HuH-7 (cell line): ENCODE results near the gene RUNX1.

Experiments used
- DNase-seq: peaks from one replicate; pipeline ENCODE4 v3.0.0; 2011; ENCODE audit warnings: low spot score

RUNX1 gene

GRCh38 chr21:34897828-34898227 is 151.3 kb downstream of the RUNX1 start:
- DNase-seq = no peak

DNA sequence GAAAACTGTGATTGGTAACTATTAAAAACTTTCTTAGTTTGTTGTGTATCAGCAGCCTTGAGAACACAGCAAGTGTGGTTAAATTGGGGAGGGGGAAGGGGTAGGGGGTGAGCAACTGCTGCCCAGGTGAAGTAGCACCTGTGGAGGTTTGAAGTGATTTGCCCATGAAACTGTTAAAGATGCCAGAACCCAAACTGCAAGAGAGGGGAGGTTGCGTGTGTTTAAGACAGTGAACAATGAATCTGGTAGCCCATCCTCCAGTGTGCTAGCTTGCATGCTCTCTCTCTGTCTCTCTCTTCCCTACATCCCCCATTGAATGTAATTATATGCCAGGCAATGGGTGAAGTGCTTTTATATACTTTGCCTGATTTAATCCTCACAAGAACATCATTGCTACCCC is 154.7 kb downstream of the RUNX1 start:
- no peak for DNase-seq

DNA sequence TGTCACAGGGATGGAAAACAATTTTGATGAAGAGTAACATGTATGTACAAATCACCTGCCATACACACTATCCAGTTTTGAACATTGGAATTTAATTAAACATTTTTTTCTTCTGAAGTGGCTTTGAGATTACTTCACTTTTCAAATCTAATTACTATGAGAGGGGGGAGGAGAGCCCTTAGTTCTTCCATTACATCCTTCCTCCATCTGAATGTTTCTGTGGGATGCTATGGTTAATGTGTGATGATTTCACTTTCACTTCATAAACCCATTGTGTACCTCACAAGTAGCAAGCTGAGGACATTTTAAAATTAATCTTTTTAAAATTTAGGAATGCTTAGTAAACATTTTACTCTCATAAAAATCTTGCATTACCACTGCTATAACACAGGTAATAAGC is 156.9 kb downstream of the RUNX1 start:
- no peak for DNase-seq

DNA sequence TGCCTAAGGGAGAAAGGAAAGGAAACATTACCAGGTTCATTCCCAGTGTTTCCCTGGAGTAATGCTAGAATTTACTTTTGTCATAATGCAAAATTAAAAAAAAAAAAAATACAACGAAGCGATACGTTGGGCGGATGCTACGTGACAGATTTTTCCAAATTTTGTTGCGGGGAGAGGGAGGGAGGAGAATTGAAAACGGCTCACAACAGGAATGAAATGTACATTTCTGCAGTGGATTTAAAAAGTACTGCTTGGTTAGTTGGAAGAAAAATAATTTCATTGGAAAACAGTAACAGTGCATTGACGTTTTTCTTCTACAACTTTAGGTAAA is 157.5 kb downstream of the RUNX1 start:
- DNase-seq = no peak

DNA sequence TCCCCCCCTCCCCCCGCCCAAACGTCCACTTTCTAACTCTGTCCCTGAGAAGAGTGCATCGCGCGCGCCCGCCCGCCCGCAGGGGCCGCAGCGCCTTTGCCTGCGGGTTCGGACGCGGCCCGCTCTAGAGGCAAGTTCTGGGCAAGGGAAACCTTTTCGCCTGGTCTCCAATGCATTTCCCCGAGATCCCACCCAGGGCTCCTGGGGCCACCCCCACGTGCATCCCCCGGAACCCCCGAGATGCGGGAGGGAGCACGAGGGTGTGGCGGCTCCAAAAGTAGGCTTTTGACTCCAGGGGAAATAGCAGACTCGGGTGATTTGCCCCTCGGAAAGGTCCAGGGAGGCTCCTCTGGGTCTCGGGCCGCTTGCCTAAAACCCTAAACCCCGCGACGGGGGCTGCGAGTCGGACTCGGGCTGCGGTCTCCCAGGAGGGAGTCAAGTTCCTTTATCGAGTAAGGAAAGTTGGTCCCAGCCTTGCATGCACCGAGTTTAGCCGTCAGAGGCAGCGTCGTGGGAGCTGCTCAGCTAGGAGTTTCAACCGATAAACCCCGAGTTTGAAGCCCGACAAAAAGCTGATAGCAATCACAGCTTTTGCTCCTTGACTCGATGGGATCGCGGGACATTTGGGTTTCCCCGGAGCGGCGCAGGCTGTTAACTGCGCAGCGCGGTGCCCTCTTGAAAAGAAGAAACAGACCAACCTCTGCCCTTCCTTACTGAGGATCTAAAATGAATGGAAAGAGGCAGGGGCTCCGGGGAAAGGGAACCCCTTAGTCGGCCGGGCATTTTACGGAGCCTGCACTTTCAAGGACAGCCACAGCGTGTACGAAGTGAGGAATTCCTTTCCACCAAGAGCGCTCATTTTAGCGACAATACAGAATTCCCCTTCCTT is 158.1 kb downstream of the RUNX1 start:
- DNase-seq = peak; percentile 30

- no peak for DNase-seq
Measured at GRCh38 chr21:34890470-34890723, 158.7 kb downstream of the RUNX1 start.

DNA sequence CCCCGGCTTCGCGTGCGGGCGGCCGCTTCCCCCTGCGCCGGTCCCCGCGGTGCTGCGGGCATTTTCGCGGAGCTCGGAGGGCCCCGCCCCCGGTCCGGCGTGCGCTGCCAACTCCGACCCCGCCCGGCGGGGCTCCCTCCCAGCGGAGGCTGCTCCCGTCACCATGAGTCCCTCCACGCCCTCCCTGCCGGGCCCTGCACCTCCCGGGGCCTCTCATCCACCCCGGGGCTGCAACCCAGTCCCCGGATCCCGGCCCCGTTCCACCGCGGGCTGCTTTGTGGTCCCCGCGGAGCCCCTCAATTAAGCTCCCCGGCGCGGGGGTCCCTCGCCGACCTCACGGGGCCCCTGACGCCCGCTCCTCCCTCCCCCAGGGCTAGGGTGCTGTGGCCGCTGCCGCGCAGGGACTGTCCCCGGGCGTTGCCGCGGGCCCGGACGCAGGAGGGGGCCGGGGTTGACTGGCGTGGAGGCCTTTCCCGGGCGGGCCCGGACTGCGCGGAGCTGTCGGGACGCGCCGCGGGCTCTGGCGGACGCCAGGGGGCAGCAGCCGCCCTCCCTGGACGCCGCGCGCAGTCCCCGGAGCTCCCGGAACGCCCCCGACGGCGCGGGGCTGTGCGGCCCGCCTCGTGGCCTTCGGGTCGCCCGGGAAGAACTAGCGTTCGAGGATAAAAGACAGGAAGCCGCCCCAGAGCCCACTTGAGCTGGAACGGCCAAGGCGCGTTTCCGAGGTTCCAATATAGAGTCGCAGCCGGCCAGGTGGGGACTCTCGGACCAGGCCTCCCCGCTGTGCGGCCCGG is 159.2 kb downstream of the RUNX1 start:
- DNase-seq = peak; percentile 71

DNA sequence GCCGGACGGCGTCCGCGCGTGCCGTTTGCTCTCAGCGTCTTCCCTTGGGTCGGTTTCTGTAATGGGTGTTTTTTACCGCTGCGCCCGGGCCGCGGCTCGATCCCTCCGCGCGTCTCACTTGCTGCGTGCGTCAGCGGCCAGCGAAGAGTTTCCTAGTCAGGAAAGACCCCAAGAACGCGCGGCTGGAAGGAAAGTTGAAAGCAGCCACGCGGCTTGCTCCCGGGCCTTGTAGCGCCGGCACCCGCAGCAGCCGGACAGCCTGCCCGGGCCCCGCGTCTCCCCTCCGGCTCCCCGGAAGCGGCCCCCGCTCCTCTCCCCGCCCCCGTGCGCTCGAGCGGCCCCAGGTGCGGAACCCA is 159.8 kb downstream of the RUNX1 start:
- peak; percentile 39 for DNase-seq

GRCh38 chr21:34888569-34889319 is 160.4 kb downstream of the RUNX1 start:
- peak; percentile 92 for DNase-seq

DNA sequence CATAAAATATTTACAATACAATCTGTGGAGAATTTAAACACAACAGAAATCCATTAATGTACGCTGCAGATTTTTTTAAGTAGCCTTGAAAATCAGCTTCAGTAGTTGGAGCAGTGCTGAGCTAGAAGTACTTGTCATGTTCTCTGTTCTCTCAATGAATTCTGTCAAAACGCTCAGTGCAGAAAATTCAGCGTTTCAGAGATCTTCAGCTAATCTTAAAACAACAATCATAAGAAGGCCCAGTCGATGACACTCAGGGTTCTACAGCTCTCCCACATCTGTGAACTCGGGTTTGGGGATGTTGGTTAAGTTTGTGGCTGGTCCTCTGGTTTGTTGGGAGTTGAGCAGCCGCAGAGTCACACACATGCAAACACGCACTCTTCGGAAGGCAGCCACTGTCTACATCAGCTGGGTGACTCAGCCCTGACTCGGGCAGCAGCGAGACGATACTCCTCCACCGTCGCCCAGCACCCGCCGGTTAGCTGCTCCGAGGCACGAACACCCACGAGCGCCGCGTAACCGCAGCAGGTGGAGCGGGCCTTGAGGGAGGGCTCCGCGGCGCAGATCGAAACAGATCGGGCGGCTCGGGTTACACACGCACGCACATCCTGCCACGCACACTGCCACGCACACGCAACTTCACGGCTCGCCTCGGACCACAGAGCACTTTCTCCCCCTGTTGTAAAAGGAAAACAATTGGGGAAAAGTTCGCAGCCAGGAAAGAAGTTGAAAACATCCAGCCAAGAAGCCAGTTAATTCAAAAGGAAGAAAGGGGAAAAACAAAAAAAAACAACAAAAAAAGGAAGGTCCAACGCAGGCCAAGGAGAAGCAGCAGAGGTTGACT is 161.2 kb downstream of the RUNX1 start:
- DNase-seq = peak; percentile 44

DNA sequence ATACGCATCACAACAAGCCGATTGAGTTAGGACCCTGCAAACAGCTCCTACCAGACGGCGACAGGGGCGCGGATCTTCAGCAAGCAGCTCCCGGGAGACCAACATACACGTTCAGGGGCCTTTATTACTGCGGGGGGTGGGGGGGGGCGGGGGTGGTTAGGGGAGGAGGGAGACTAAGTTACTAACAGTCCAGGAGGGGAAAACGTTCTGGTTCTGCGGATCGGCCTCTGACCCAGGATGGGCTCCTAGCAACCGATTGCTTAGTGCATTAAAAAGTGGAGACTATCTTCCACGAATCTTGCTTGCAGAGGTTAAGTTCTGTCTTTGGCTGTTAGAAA is 162.0 kb downstream of the RUNX1 start:
- peak; percentile 32 for DNase-seq

DNA sequence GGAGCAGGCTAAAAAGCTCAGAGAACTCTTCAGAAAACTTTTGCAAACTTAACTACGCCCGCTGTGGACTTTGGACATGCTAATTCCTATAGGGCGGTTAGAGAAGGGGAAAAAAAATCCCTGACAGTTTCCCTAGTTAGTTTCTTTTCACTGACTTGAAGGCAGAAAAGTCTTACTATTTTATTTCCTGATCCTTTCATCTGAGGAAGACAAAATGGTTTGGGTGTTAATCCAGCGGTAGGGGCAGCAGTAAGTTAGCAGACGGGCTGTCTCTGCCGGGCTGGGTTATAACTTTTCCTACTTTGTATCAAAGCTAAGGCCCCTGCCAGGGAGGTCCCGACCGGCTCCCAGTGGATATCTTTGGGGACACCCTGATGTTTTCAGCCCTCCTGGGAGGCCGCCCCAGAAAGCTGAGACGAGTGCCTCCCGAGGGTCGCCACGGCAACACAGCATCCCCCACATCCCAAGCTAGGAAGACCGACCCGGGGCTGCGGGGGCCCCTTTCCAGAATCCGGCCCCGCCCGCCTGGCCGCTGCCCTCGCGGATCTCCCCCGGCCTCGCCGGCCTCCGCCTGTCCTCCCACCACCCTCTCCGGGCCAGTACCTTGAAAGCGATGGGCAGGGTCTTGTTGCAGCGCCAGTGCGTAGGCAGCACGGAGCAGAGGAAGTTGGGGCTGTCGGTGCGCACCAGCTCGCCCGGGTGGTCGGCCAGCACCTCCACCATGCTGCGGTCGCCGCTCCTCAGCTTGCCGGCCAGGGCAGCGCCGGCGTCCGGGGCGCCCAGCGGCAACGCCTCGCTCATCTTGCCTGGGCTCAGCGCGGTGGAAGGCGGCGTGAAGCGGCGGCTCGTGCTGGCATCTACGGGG is 162.6 kb downstream of the RUNX1 start:
- DNase-seq = no peak

GRCh38 chr21:34885626-34886239 is 163.4 kb downstream of the RUNX1 start:
- no peak for DNase-seq

DNA sequence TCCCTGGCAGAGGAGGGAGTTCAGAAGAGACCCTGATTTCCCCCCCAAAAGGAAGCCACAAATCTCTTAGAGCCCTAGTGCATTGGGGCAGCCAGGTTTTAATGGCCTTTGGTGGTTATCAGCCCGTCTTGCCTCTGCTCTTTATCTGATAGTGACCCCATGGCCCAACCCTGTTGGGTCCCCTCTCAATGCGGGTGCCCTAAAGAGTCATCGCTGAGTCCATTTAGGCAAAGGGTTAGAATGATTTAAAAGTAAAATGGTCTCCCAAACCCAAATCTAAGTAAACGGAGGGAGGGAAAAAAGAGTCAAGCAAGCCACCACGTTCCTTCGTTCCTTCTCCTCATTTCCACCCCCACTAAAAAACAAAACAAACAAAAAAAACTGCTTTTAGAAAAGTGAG is 164.0 kb downstream of the RUNX1 start:
- no peak for DNase-seq

DNA sequence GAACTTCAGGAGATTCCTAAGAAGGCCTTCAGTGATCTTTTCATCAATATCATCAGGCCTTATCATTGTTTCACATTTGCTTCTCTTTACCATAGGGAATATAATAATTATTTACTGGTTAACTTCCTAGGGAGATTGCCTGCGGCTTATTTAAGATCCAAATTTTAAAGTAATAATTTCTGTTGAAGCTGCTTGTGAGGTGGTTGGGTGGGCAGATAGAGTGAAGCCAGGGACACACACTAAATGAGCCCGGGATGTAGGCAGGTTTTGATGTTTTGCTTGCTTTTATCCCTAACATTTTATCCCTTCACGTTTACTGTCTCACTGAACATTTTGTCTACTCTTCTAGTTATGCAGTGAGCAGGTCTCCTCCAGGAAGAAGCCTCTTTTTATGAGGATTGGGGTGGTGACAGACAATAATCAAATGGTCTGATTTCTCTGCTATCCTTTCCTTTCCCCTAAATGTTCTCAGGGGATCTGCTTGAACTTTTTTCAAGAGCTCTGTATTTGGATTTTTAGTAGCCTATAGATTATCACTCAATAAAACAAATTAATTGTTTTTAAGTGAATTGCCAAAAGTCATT is 164.7 kb downstream of the RUNX1 start:
- DNase-seq = no peak

DNA sequence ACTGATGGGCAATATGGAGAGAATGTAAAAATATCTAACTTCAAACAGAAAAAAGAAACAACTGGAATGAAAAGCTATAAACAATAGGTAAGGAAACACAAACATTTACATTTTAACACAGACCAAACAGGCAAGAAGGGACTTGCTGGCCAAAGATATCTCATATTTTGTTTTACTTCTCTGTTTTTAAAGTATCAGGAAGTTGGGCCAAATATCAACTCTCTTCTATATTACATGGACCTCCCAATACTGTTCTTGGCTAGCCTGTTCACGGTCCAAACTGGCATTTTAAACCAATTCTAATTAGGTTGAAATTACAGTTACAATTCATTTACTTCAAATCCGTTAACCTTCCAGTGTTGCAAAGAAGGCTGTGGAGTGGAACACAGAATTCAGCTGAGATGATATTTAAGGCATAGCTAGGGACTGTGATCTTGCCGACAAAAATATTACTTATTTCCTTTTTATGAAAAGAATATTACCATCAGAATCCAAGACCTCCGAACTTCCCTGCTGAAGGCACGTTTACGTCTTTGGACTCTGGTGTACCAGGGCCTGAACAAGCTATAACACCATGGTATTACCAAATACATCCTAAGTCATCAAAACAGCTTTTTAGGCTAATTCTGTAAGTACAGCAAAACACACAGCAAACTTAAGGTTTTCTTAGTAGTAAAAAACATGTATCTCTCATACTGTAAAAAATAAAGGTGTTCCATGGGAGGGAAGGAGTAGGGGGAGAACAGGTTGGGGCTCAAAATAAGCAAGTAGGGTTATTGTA is 165.4 kb downstream of the RUNX1 start:
- no peak for DNase-seq

DNA sequence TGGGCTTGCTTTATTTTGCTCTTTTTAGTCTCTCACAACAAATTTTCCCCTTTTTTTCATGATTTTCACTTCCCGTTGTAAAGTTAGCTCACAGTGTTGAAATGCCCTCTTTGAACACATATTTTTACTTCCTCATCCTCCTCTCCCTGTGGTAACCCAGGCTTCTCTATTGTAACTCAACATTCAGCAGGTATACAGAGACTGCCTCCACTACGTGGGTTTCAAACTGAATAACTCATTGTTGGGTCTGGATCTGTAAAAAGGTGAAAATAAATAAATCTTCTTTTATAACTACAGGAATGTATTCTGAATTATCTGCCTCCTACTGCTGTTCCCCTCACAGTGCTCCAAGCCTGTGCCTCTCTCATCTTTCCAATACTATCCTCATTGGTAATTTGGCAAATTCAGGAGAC is 166.4 kb downstream of the RUNX1 start:
- no peak for DNase-seq

- DNase-seq = no peak
Measured at GRCh38 chr21:34881839-34882371, 167.2 kb downstream of the RUNX1 start.

DNA sequence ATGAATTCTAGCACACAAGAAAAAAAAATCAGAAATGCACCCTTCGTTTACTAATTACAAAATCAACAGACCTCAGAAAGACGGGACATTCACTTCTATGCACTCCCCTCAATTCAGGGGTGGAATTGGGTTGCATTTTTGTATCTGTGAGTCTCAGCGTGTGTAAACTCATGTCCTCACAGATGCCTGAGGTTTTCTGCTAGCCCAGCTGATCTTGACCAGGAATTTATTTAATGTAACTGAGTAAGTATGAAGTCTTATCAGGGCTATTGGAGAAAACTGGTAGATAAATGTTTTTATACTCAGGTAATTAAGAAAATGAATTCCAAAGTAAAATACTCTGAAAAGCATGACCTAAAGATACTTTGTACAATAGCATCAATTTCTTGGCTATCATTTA is 167.7 kb downstream of the RUNX1 start:
- DNase-seq = no peak
